ENCODE measurements around the gene HOOK2. TPM values are rescaled to one million over a fixed set of nuclear protein-coding genes. Genes with fewer than 3 reads are reported as not detected.

Gene HOOK2
- total RNA-seq, 1 experiment from 2014 or later: 96.3 TPM

DNA sequence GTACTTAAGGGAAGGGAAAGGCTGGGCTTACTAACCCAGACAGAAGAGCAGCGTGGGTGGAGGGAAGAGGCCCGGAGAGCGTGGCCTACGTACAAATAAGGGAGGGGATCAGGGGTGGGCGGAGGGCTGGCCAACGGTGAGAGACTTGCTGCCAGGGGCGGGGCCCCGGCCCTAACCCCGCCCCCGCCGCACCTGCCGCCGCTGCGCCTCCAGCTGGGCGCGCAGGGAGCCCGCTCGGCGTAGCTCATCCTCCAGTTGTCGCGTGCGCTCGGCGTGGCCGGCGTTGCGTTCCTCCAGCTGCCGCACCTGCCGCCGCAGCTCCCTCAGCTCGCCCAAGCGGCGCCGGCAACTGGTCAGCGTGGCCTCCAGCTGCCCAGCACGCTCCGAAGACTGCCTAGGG, 5.7 kb downstream of the HOOK2 start:
- H2AFZ ChIP-seq (ENCODE audit: low read depth, low read length, poor library complexity, severe bottlenecking): no peak overlapping the region
- H4K20me1 ChIP-seq (ENCODE audit: insufficient read depth): no peaks in the 10 kb centered on the region
- no peak overlapping the region for H3K27ac ChIP-seq (ENCODE audit: low read depth, low read length)
- POLR2A ChIA-PET: interaction anchor here (0.6 to 1.4 kb wide), 2 partner anchors 24 to 32 kb away, joined by 3 to 5 read pairs; partner anchors contain the start of gene THSD8
- no peak overlapping the region for H3K9ac ChIP-seq (ENCODE audit: low read length)
- no peaks in the 10 kb centered on the region for H3K9me3 ChIP-seq (ENCODE audit: control insufficient read depth in 1 of 2, insufficient read depth in 1 of 2, low read depth in 1 of 2, low read length in 2 of 2)
- CTCF ChIA-PET: no interaction called here
- peaks cover 19 to 39% of the 10 kb centered on the region in 2 experiments for H3K4me1 ChIP-seq (ENCODE audit: control insufficient read depth in 1 of 2, insufficient read depth in 2 of 2, low read length in 2 of 2)
- H3K36me3 ChIP-seq (ENCODE audit: control insufficient read depth in 1 of 2, insufficient read depth in 2 of 2, low read length in 2 of 2): peaks cover 2 to 10% of the 10 kb centered on the region in 2 experiments; a peak in 3 of 4 replicates
- ATAC-seq: no peak
- no peaks in the 10 kb centered on the region for H3K27me3 ChIP-seq (ENCODE audit: insufficient read depth, low read length)
- intact Hi-C loops (cut with micrococcal nuclease): no loop called here
- H3K4me2 ChIP-seq (ENCODE audit: low read length): no peak overlapping the region
- TF ChIP-seq, protein P1, sequence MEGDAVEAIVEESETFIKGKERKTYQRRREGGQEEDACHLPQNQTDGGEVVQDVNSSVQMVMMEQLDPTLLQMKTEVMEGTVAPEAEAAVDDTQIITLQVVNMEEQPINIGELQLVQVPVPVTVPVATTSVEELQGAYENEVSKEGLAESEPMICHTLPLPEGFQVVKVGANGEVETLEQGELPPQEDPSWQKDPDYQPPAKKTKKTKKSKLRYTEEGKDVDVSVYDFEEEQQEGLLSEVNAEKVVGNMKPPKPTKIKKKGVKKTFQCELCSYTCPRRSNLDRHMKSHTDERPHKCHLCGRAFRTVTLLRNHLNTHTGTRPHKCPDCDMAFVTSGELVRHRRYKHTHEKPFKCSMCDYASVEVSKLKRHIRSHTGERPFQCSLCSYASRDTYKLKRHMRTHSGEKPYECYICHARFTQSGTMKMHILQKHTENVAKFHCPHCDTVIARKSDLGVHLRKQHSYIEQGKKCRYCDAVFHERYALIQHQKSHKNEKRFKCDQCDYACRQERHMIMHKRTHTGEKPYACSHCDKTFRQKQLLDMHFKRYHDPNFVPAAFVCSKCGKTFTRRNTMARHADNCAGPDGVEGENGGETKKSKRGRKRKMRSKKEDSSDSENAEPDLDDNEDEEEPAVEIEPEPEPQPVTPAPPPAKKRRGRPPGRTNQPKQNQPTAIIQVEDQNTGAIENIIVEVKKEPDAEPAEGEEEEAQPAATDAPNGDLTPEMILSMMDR (IDR thresholded peaks at IDR 0.05 in 2 of 3, conservative IDR thresholded peaks at IDR 0.05 in 1 of 3; ENCODE audit: borderline replicate concordance in 1 of 3, insufficient read depth in 1 of 3, low read depth in 2 of 3, low read length in 2 of 3): no peak
- no peak for TF ChIP-seq MAX (IDR thresholded peaks at IDR 0.05)
- TF ChIP-seq EZH2 (IDR thresholded peaks at IDR 0.05): no peak
- no peak for TF ChIP-seq CEBPB (IDR thresholded peaks at IDR 0.05; ENCODE audit: low read depth)
- TF ChIP-seq SIN3A (IDR thresholded peaks at IDR 0.05; ENCODE audit: low read depth): no peak
- TF ChIP-seq CBX3 (IDR thresholded peaks at IDR 0.05; ENCODE audit: low read depth): no peak
- no peak for TF ChIP-seq ZFX (IDR thresholded peaks at IDR 0.05)
- TF ChIP-seq ATF3 (IDR thresholded peaks at IDR 0.05): no peak
- DNase-seq (ENCODE audit: low read depth, low spot score): no peak
- peaks cover 6% of the 10 kb centered on the region; the same call in 1 of the 2 replicates for H3K79me2 ChIP-seq (ENCODE audit: insufficient read depth, low read length)
- H3K9me2 ChIP-seq (ENCODE audit: insufficient read depth): no peaks in the 10 kb centered on the region
- no peak overlapping the region for H3K4me3 ChIP-seq (replicated peaks in 1 of 2; ENCODE audit: low read depth in 1 of 2, low read length in 2 of 2)
- BruUV-seq (replicated peaks): no TSS peak
- RAD21 ChIA-PET (ENCODE audit: low non-redundant PET in 1 of 2, low total read pairs in 2 of 2, uncharacterized antibody in 2 of 2, unreplicated experiment in 2 of 2): interaction anchor here in 1 of 2 experiments (0.6 kb wide), 1 partner anchor 23 kb away, joined by 3 read pairs; no protein-coding TSS in a partner anchor

Data from HCT116 (cell line).